Measurements from ENCODE around the gene TSPYL6.

Gene TSPYL6

DNA sequence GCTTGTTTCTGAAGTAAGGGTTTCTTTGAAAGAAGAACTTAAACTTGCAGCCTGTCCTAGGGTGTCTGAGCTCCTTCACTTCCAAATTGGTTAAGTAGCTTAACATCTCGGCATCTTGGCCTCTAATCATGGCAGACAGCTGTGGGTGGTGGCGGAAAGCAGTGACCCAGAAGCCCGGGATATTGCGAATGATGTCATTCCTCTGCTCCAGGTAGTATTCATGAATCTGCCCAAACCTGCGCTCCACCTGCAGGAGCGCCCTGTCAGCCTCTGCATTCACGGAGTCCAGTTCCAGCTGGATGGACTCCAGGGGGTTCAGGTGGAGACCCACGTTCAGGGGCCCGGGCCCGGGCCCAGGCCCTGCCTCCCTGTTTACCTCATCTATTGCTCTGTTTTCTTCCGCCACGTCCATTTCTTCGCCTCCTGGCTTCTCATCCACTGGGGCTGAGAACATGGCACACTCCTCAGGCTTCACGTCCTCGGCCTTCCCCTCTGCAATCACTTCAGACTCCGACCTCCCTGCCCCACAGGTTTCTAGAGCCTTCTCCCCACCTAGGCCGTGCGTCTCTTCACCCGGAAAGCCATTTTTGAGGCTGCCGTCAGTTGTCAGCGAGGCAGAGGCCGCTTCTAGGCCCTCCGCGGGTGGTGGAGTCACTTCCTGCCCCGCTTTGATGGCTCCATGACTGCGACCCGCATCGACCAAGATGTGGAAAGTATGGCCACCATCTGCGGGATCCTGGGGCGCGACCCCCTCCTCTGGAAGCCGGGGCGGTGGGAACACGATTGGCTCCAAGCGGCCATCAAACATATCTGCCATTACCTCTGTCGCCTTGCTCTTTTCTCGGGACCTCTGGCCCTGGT lies 569 bp downstream of the TSPYL6 start:
- no peak for DNase-seq

GRCh38 chr2:54254180-54254579 lies 1.8 kb downstream of the TSPYL6 start:
- no peak for DNase-seq

GRCh38 chr2:54249629-54250028 lies 6.4 kb downstream of the TSPYL6 start:
- DNase-seq: no peak

DNA sequence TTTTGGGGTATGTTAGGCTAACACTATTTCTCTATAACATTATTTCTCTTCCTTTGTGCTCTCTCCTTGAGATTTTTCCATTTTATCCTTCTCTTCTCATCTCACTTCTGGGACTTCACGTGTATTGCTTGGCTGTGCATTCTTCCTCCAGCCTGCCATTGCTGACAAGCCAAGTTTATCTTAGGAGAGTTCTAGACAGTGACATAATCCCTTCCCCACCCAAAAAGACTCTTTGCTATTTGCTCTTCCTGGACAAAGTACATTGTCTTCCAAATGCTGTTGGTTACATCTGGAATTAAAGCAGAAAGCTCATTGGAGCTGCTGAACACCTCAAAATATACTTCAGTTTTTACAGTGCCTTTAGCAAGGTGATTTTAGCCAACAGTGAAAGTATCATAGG lies 8.9 kb downstream of the TSPYL6 start:
- DNase-seq: no peak

DNA sequence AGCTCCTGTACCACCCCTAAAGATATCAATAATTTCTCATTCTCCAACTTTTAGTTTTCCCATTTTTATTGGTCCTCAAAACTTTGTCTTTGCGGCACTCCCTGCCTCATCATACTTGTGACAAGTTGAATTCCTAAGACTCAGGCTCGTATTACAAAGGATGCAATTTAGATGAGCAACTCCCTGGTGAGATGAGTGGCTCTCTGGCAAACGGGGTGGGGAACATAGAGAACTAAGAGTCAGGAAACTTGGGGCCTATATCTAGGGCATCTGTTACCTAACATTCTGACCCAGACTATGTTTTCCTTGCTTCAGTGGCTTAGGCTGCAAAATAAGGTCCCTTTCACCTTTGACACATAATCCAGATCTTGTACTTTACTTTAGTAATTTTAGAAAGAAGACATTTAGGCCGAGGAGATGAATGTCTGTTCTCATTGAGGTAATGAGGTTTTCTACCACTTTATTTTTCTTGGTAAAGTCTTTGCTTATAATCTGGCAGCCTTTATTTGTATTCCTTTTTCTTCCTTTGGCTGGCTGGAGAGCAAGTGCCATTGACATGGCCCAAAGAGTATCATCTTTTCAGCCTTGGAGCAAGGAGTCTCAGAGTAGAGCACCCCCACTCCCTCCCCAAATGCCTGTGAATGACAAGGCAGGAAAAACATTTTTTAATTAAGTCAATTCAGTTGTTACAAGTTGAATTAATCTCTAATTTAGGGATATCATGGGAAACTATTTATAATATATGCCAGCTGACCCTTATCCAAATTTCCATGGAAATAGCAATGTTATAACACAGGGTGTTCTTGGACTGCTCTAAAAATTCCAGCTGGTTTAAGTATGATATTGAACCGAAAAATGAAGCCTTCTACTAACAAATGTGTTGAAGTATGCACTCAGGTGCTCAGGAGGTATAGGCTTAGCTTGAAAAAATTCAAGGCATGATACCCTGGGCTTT lies 15.2 kb downstream of the TSPYL6 start:
- no peak for DNase-seq

DNA sequence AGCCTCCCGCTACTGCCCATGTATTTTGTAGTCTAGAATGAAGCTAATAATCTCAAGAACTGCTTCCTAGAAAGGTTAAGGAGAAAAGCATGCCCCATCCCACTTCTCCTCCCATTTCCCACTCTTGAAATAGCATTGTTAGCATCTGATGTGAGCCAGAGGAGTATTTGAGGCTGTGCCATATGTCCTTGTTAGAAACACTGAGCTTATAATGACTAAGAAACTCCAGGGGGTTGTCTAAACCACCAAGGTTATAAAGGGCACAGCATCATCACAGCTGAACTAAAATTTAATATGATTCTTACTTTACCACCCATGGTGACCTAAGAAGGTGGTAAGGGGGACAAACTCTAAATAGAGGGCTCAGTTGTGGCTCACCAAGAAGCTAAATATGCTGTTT lies 16.6 kb downstream of the TSPYL6 start:
- DNase-seq: no peak

- no peak for DNase-seq
Measured at GRCh38 chr2:54237428-54237827, 18.6 kb downstream of the TSPYL6 start.

DNA sequence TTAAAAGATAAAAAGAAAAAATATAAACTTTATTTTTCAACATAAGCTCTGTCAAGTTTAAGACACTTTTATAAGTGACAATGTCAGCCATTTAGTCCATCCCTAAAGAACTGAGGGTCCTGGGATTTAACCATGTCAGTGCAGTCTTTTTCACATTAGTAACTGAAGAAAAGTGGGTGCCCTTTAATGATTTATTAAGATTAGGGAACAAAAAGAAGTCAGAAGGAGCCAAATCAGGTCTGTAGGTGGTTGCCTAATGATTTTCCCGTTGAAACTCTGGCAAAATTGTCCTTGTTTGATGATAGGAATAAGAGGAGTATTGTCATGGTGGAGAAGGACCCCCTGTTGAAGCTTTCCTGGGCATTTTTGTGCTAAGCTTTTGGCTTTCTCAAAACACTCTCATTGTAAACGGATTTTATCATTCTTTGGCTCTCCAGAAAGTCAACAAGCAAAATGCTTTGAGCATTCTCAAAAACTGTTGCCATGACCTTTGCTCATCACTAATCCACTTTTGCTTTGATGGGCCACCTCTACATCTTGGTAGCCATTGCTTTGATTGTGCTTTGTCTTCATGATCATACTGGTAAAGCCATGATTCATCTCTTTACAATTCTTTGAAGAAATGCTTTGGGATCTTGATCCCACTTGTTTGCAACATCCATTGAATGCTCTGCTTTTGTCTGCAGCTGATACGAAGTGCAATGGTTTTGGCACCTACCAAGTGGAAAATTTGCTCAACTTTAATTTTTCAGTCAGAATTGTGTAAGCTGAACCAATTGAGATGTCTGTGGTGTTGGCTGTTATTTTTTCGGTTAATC lies 22.0 kb downstream of the TSPYL6 start:
- DNase-seq: no peak

GRCh38 chr2:54228945-54229344 lies 27.1 kb downstream of the TSPYL6 start:
- DNase-seq: no peak

DNA sequence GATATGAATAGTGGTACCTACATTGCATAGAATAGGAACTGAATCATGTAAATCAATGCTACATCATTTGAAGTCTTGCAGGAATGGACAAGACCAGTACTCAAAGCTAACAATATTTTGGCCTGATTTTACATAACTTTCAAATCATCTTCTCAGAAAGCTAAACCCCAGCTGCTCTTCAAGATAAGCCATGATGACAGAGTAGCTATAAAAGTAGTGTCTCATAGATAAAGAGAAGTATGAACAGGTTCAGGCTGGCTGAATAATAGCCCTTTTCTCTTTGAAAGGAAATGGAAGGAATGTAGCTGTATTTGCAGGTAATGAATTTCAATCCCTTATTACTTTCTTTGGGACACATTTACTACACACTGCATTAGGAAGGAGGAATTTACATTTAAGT lies 28.2 kb downstream of the TSPYL6 start:
- no peak for DNase-seq

- DNase-seq: no peak
Measured at GRCh38 chr2:54226260-54226659, 29.8 kb downstream of the TSPYL6 start.

GRCh38 chr2:54224997-54225396 lies 31.0 kb downstream of the TSPYL6 start:
- DNase-seq: no peak

- DNase-seq: no peak
Measured at GRCh38 chr2:54213082-54213481, 42.9 kb downstream of the TSPYL6 start.

DNA sequence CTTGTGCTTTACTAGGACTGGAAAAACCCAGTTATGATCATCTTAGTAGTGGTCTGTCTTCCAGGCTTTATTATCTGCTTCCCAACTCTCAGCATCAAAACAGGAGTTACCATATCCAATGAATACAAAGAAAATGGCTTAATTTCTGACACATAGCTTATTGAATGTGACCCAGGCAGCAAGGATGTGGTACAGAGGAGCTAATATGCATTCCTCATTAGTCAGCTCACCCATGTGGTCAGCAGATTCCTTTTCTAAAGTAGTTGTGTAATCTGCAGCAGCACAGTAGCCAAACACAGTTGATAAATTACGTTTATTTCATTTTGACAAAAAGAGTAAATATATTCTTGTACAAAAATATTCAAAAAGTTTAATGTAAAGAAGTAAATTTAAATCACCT lies 43.6 kb downstream of the TSPYL6 start:
- DNase-seq: no peak

DNA sequence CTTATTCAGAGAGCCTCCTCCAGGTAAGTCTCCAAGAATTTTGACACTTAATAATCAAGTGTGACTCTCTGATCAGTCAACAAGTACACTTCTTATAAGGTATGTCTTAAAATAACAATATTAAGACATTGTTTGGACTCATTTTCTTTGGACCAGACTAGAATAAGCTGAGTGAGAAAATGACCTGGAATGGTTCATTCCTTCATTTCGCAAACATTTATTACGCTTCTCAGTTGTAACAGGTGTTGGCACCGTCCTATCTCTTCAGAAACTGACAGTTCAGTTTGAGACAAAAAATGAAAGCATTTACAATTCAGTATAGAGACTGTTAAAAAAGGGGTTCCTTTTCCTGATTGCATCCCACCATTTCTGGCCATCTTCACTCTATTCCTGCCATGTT lies 46.6 kb downstream of the TSPYL6 start:
- DNase-seq: no peak

- DNase-seq: no peak
Measured at GRCh38 chr2:54208364-54209240, 47.4 kb downstream of the TSPYL6 start.

DNA sequence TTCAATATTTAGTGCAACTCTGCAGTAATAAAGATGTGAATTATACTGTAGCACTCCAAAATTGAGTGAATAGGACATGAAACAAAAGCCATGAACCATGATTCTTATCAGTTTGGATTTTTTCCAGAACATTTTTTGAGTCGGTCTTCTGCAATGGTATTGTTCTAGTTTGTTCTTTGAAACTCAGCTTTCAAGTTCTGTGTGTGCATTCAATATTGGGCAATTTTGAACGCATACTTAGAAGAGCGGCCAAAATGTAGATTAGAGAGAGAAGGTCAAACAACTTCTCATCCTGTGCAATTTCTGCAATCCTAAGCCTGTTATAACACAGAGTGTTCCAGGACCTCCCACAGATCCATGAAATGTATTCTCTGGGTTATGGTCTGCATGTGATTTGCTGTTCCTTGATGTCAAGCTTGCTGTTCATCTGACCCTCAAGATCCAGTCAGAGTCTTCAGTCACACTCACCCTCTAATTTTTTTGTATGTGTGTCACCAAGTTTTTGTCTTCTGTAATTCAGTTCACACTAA lies 48.3 kb downstream of the TSPYL6 start:
- no peak for DNase-seq

GRCh38 chr2:54206596-54206995 lies 49.4 kb downstream of the TSPYL6 start:
- DNase-seq: no peak

GRCh38 chr2:54204476-54204875 lies 51.6 kb downstream of the TSPYL6 start:
- DNase-seq: no peak

All from activated CD4-positive, alpha-beta T cell treated with anti-CD3 and anti-CD28 coated beads for 1 hour (primary cell).